GM19438 (cell line): Measurements from ENCODE around the gene HIVEP1.

Experiments
- ATAC-seq: cut with Tn5 transposase; IDR thresholded peaks from one replicate; pipeline ENCODE4 v1.9.1; 2021; ENCODE audit warnings: low read depth; ENCODE audit not compliant: unreplicated experiment

HIVEP1 gene

GRCh38 chr6:12012038-12012557, at the start of gene HIVEP1:
HIVEP1 (plus strand) TSS chr6:12012312; CDS start chr6:12015629, 3,317 bp downstream.
- peak; percentile 2 for ATAC-seq

- ATAC-seq: no peak
These were observed 48.2 kb upstream of the HIVEP1 start for GRCh38 chr6:11963756-11964500.

- no peak for ATAC-seq
These were observed 47.3 kb upstream of the HIVEP1 start for GRCh38 chr6:11964729-11965335.

- no peak for ATAC-seq
These were observed 46.6 kb upstream of the HIVEP1 start for GRCh38 chr6:11965499-11965898.

- peak; percentile 71 for ATAC-seq
These were observed 43.8 kb upstream of the HIVEP1 start for GRCh38 chr6:11968241-11968806.

GRCh38 chr6:11969092-11969491, 43.0 kb upstream of the HIVEP1 start:
- ATAC-seq: no peak

GRCh38 chr6:11970114-11970513, 42.0 kb upstream of the HIVEP1 start:
- no peak for ATAC-seq

- ATAC-seq: no peak
These were observed 41.0 kb upstream of the HIVEP1 start for GRCh38 chr6:11971154-11971553.

- ATAC-seq: no peak
These were observed 39.8 kb upstream of the HIVEP1 start for GRCh38 chr6:11972270-11972669.

- no peak for ATAC-seq
These were observed 39.3 kb upstream of the HIVEP1 start for GRCh38 chr6:11972806-11973205.

GRCh38 chr6:11973238-11973637, 38.9 kb upstream of the HIVEP1 start:
- ATAC-seq: no peak

GRCh38 chr6:11974089-11974488, 38.0 kb upstream of the HIVEP1 start:
- ATAC-seq: no peak

GRCh38 chr6:11975353-11975977, 36.6 kb upstream of the HIVEP1 start:
- ATAC-seq: peak; percentile 89

- ATAC-seq: no peak
These were observed 35.6 kb upstream of the HIVEP1 start for GRCh38 chr6:11976489-11976888.

GRCh38 chr6:11977193-11977592, 34.9 kb upstream of the HIVEP1 start:
- ATAC-seq: no peak

- no peak for ATAC-seq
These were observed 34.4 kb upstream of the HIVEP1 start for GRCh38 chr6:11977738-11978137.

- no peak for ATAC-seq
These were observed 33.7 kb upstream of the HIVEP1 start for GRCh38 chr6:11978169-11978987.

GRCh38 chr6:11979866-11980265, 32.2 kb upstream of the HIVEP1 start:
- ATAC-seq: no peak

GRCh38 chr6:11983306-11983705, 28.8 kb upstream of the HIVEP1 start:
- ATAC-seq: no peak

GRCh38 chr6:11987386-11987785, 24.7 kb upstream of the HIVEP1 start:
- ATAC-seq: no peak
